Retinal pigment epithelial cell (primary cell): Measurements from ENCODE around the gene TRIM39.
"Not testable (repeated sequence)": the region's sequence is repeated elsewhere in the genome, so short reads cannot be mapped to it uniquely, and the experiment has no call there.

Source experiments
- DNase-seq: peaks from one replicate; pipeline ENCODE4 v3.0.0-alpha.2; 2010; ENCODE audit warnings: low read depth
- H3K4me3 ChIP-seq: 2 replicates; pipeline ENCODE4 v1.5.1; 2011; ENCODE audit warnings: mild to moderate bottlenecking, low read length, control low read depth, moderate library complexity
- CTCF ChIP-seq: conservative IDR thresholded peaks from 2 replicates; pipeline ENCODE4 v1.5.1; 2011; ENCODE audit warnings: low read depth, low read length, control low read depth, inconsistent platforms

Gene TRIM39

GRCh38 chr6:30326526-30327231, at the start of gene TRIM39:
Gene TRIM39 (plus strand): TSS chr6:30326927. CDS start chr6:30329318, 2,391 bp downstream.
- no peak for DNase-seq
- H3K4me3 ChIP-seq = peak within 1 kb of the TSS; percentile 85
- no peak for TF ChIP-seq CTCF

GRCh38 chr6:30280988-30281387, 45.7 kb upstream of the TRIM39 start:
- not testable (repeated sequence) for H3K4me3 ChIP-seq, DNase-seq

DNA sequence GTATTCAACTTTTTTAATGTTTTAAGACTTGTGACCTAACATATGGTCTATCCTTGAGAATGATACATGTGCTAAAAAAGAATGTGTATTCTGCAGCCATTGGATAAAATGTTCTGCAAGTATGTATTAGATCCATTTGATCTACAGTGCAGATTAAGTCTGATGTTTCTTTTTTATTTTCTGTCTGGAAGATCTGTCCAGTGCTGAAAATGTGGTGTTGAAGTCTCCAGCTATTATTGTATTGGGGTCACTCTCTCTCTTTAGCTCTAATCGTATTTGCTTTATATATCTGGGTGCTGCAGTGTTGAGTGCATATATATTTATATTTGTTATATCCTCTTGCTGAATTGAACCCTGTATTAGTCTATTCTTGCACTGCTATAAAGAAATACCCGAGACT, 44.2 kb upstream of the TRIM39 start:
- no peak overlapping the region for H3K4me3 ChIP-seq
- no peak for DNase-seq
- TF ChIP-seq CTCF = no peak

GRCh38 chr6:30283761-30284160, 43.0 kb upstream of the TRIM39 start:
- no peak for TF ChIP-seq CTCF
- no peak for DNase-seq
- no peak overlapping the region for H3K4me3 ChIP-seq

- TF ChIP-seq CTCF = no peak
- DNase-seq = no peak
- no peak overlapping the region for H3K4me3 ChIP-seq
Measured at GRCh38 chr6:30287139-30287538, 39.6 kb upstream of the TRIM39 start.

DNA sequence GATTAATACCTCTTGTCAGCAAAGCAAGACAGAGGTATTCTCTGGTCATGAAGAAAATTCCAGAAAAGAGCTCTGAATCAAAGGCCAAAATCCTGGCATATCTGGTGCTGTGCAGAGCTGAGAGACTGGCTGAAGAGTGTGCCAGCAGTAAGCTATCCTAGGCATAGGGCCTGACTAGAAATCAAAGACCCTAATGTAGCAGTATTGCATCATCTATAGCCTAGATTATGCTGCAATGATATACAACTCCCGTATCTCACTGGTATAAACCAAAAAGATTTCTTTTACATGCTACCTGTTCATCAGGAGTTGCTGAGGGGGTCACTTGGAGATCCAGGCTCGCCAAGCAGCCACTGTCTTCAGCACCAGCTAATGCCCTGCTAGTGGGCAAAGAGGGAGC, 30.9 kb upstream of the TRIM39 start:
- H3K4me3 ChIP-seq = no peak overlapping the region
- no peak for DNase-seq
- no peak for TF ChIP-seq CTCF

DNA sequence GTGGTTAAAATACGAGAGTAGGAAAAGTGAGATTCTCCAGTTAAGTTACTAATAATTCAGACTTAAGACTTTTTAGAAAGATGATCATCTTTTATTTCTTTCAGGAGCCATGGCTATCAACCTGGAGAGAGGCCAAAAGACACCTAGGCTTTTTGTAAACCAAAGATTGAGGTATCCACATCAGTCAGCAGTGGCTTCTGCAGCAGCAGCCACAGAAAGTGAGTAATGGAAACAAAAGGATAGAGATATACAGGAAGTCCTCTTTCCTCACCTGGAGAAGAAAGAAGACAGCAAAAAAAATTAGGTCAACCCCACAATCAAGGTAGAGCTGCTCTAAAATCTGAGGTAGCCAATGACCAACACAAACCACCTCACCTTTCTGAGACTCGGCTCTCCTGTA, 22.7 kb upstream of the TRIM39 start:
- DNase-seq = no peak
- H3K4me3 ChIP-seq = no peak overlapping the region
- no peak for TF ChIP-seq CTCF
